Caco-2 (cell line): ENCODE results near the gene BRD2. TPM values are rescaled to one million over a fixed set of nuclear protein-coding genes. Genes with fewer than 3 reads are reported as not detected.
"Not testable (repeated sequence)": the region's sequence is repeated elsewhere in the genome, so short reads cannot be mapped to it uniquely, and the experiment has no call there.

Experiments
- BruUV-seq: library from RNA; stranded (reverse); fragments of 400-500 nt; replicated peaks from 2 replicates; lab custom pipeline; 2021; lab: Mats Ljungman, UMichigan
- CTCF ChIA-PET: fragments of 300-600 bp; sonication (Branson Sonifier 250); formaldehyde crosslinking; loops from one replicate; lab custom pipeline; 2022; ENCODE audit warnings: antibody characterized with exemption; lab: Charles Lee
- POLR2A ChIA-PET: fragments of 300-600 bp; sonication (Branson Sonifier 250); formaldehyde crosslinking; loops from one replicate; lab custom pipeline; 2022; ENCODE audit warnings: antibody characterized with exemption; lab: Charles Lee
- DNase-seq, 2 experiments: peaks; one replicate each; pipeline versions ENCODE4 v3.0.0 to v3.0.0-alpha.2; 2020 to 2022
- H3K27me3 ChIP-seq: replicated peaks from 2 replicates; pipeline ENCODE4 v1.6.0; 2011; ENCODE audit warnings: low read length; ENCODE audit not compliant: control insufficient read depth, insufficient read depth
- H3K36me3 ChIP-seq: 2 replicates; pipeline ENCODE4 v1.5.1; 2011; ENCODE audit warnings: low read length; ENCODE audit not compliant: control insufficient read depth, insufficient read depth
- H3K4me1 ChIP-seq: fragments of 250-450 bp; sonication (Bioruptor Pico); 2 replicates; pipeline ENCODE4 v1.5.1; 2020; ENCODE audit warnings: mild to moderate bottlenecking
- H3K4me3 ChIP-seq: 2 replicates; pipeline ENCODE4 v1.5.1; 2011; ENCODE audit warnings: low read depth, mild to moderate bottlenecking, control low read depth, low read length
- H3K9me3 ChIP-seq: fragments of 250-450 bp; sonication (Bioruptor Pico); 2 replicates; pipeline ENCODE4 v1.5.1; 2020; ENCODE audit warnings: mild to moderate bottlenecking, moderate library complexity
- H3K27ac Mint-ChIP-seq: one replicate; pipeline ENCODE4 v1.8.0; 2022; ENCODE audit warnings: mixed read lengths; ENCODE audit not compliant: unreplicated experiment
- H3K27me3 Mint-ChIP-seq: one replicate; pipeline ENCODE4 v1.8.0; 2022; ENCODE audit warnings: mixed read lengths; ENCODE audit not compliant: insufficient read depth, unreplicated experiment
- H3K36me3 Mint-ChIP-seq: one replicate; pipeline ENCODE4 v1.8.0; 2022; ENCODE audit warnings: mild to moderate bottlenecking, mixed read lengths; ENCODE audit not compliant: insufficient read depth, unreplicated experiment
- H3K4me1 Mint-ChIP-seq: one replicate; pipeline ENCODE4 v1.8.0; 2022; ENCODE audit warnings: low read depth, mixed read lengths; ENCODE audit not compliant: unreplicated experiment
- H3K4me3 Mint-ChIP-seq: one replicate; pipeline ENCODE4 v1.8.0; 2022; ENCODE audit warnings: mild to moderate bottlenecking, moderate library complexity, mixed read lengths; ENCODE audit not compliant: unreplicated experiment
- H3K9me3 Mint-ChIP-seq: one replicate; pipeline ENCODE4 v1.8.0; 2022; ENCODE audit warnings: mixed read lengths; ENCODE audit not compliant: unreplicated experiment
- intact Hi-C: fragments of 100-400 bp; cut with micrococcal nuclease; formaldehyde crosslinking; loops from one replicate; pipeline ENCODE4 v1.10.0; 2022; ENCODE audit not compliant: unreplicated experiment
- total RNA-seq: library from RNA; stranded (reverse); gene quantifications from 2 replicates; pipeline ENCODE4 v1.2.3, GENCODE V29; 2022
- TF ChIP-seq, protein P1 (sequence below), 2 experiments: fragments of 200-600 bp in 1 of 2; IDR thresholded peaks; 1 replicate in 1 of 2; 2 replicates in 1 of 2; pipeline versions ENCODE4 v1.5.1 to v1.8.0; 2011 to 2022; ENCODE audit warnings: antibody characterized with exemption in 1 of 2, control low read depth in 1 of 2, inconsistent platforms in 1 of 2, low read depth in 1 of 2, low read length in 1 of 2, mild to moderate bottlenecking in 1 of 2, moderate library complexity in 1 of 2; ENCODE audit not compliant: insufficient read depth in 1 of 2, severe bottlenecking in 1 of 2, unreplicated experiment in 1 of 2

BRD2 gene
- total RNA-seq, 1 experiment from 2014 or later: 200 TPM

DNA sequence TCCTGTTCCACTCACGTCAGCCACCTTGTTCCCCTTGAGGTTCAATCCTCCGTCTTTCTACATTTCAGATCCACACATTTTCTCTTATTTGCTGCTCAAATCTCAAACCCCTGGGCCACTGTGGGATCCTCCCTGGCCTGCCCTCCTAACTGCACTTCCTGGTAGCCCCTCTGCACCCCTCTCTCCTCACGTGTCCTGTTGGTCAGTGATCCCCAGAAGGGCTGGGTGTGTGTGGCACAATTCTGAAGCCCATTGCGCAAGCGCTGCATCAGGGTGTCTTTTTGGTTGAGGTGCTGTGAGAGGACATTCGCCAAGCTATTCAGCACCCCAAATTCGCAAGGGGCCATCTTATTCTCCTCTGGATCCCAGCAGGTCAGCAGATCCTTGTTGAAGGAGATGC is 29.9 kb upstream of the BRD2 start:
- no peak for DNase-seq
- Histone ChIP-seq H3K4me1 (no peaks in the 10 kb centered on the region), H3K27me3 (no peaks in the 10 kb centered on the region), H3K4me3 (no peak overlapping the region), H3K36me3 (no peaks in the 10 kb centered on the region; the same call in 1 of the 2 replicates), H3K9me3 (no peaks in the 10 kb centered on the region)
- TF ChIP-seq, protein P1, sequence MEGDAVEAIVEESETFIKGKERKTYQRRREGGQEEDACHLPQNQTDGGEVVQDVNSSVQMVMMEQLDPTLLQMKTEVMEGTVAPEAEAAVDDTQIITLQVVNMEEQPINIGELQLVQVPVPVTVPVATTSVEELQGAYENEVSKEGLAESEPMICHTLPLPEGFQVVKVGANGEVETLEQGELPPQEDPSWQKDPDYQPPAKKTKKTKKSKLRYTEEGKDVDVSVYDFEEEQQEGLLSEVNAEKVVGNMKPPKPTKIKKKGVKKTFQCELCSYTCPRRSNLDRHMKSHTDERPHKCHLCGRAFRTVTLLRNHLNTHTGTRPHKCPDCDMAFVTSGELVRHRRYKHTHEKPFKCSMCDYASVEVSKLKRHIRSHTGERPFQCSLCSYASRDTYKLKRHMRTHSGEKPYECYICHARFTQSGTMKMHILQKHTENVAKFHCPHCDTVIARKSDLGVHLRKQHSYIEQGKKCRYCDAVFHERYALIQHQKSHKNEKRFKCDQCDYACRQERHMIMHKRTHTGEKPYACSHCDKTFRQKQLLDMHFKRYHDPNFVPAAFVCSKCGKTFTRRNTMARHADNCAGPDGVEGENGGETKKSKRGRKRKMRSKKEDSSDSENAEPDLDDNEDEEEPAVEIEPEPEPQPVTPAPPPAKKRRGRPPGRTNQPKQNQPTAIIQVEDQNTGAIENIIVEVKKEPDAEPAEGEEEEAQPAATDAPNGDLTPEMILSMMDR (IDR thresholded peaks at IDR 0.05; ENCODE audit: insufficient read depth in 1 of 2, low read depth in 1 of 2, low read length in 1 of 2, severe bottlenecking in 1 of 2, unreplicated experiment in 1 of 2): no peak
- Mint-ChIP-seq H3K27ac (no peak overlapping the region), H3K4me1 (no peaks in the 10 kb centered on the region), H3K4me3 (no peak overlapping the region), H3K9me3 (no peaks in the 10 kb centered on the region), H3K36me3 (no peaks in the 10 kb centered on the region), H3K27me3 (peaks cover 20% of the 10 kb centered on the region)
- no TSS peak for BruUV-seq
- POLR2A ChIA-PET: no interaction called here
- intact Hi-C loops: no loop called here
- CTCF ChIA-PET: no interaction called here

DNA sequence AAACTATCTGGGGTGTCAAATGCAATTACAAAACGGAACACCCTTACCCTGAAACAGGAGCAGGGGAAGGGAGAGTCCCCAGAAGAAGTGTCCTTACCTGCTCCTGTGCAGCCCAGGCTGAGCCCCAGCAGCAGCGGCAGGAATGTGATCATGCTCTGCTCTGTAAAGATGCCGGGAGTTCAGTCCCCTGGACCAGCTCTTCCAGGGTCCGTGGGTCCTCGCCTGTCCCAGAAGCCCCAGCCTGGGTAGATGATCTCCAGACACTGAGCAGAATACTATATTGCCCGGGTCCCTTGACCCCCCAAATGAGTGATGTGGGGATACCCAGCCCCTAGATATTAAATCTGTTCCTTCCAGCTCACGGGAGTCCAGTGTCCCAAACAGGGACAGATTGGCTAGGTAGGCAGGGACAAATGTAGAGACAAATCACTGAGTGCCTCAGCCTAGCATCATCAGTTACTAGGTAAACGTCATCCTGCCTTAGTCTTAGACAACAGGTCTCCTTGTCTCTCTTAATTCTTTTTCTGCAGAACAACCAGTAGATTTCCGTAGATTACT is 27.7 kb upstream of the BRD2 start, which contains the start of gene HLA-DMB:
TSS of gene HLA-DMB (minus strand) at position 373 of the 558 bp plus-strand sequence. CDS start at position 152, 221 bp downstream.
- H3K4me1 Mint-ChIP-seq: no peaks in the 10 kb centered on the region
- H3K36me3 Mint-ChIP-seq: no peaks in the 10 kb centered on the region
- Histone ChIP-seq H3K36me3 (no peaks in the 10 kb centered on the region), H3K4me1 (no peaks in the 10 kb centered on the region), H3K4me3 (no peak within 1 kb of the TSS), H3K9me3 (peaks cover 2% of the 10 kb centered on the region), H3K27me3 (no peaks in the 10 kb centered on the region)
- BruUV-seq: no TSS peak
- peaks cover 19% of the 10 kb centered on the region for H3K27me3 Mint-ChIP-seq
- ChIA-PET POLR2A (interaction anchor here (0.9 kb wide), 1 partner anchor 46 kb away, joined by 5 read pairs; no protein-coding TSS in a partner anchor), CTCF (interaction anchor here (1.1 to 1.5 kb wide), 3 partner anchors 7 to 44 kb away, joined by 4 to 6 read pairs (median 5); partner anchors contain the start of gene HLA-DMA)
- H3K4me3 Mint-ChIP-seq: peak within 1 kb of the TSS; percentile 30
- intact Hi-C loops: no loop called here
- TF ChIP-seq, protein P1 (IDR thresholded peaks at IDR 0.05; ENCODE audit: insufficient read depth in 1 of 2, low read depth in 1 of 2, low read length in 1 of 2, severe bottlenecking in 1 of 2, unreplicated experiment in 1 of 2): no peak
- H3K9me3 Mint-ChIP-seq: no peaks in the 10 kb centered on the region
- H3K27ac Mint-ChIP-seq: no peak within 1 kb of the TSS
- DNase-seq: peak; percentile 40 to 53

DNA sequence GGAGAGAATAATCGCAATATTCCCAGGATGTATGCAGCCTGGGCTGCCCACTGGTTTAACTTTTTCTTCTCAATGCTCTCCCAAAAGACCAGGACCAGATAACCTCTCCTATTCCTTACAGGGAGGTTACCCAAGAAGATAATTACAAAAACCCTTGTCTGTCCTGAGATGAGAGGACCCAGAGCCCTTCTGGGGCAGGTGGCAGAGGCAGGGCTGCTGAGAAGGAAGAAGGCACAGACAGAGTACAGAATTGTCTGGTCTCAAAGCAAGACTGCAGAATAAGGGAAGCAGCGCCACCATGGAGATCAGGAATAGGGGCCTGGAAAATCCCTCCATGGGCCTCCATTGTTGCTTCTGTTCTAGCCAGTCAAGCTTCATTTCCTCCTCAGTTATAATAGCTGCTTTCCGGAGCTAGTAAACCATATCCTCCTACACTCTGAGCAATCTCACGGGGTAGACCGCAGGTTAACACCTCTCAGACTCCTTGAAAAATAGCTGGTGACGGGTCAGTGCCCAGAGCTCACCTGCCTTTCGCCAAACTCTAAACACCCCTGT is 27.1 kb upstream of the BRD2 start:
- TF ChIP-seq, protein P1 (IDR thresholded peaks at IDR 0.05; ENCODE audit: insufficient read depth in 1 of 2, low read depth in 1 of 2, low read length in 1 of 2, severe bottlenecking in 1 of 2, unreplicated experiment in 1 of 2): no peak
- intact Hi-C loops: no loop called here
- Histone ChIP-seq H3K36me3 (no peaks in the 10 kb centered on the region), H3K4me3 (no peak overlapping the region), H3K4me1 (no peaks in the 10 kb centered on the region), H3K27me3 (no peaks in the 10 kb centered on the region), H3K9me3 (peaks cover 7% of the 10 kb centered on the region)
- Mint-ChIP-seq H3K4me1 (no peaks in the 10 kb centered on the region), H3K36me3 (no peaks in the 10 kb centered on the region), H3K9me3 (no peaks in the 10 kb centered on the region), H3K4me3 (peak overlapping the region; percentile 30), H3K27ac (no peak overlapping the region), H3K27me3 (peaks cover 15% of the 10 kb centered on the region)
- CTCF ChIA-PET: interaction anchor here (0.6 to 1.5 kb wide), 4 partner anchors 8 to 43 kb away, joined by 3 to 6 read pairs (median 4); partner anchors contain the start of gene HLA-DMA
- no TSS peak for BruUV-seq
- DNase-seq: no peak
- POLR2A ChIA-PET: interaction anchor here (0.6 kb wide), 2 partner anchors 30 to 73 kb away, joined by 3 to 4 read pairs; no protein-coding TSS in a partner anchor

DNA sequence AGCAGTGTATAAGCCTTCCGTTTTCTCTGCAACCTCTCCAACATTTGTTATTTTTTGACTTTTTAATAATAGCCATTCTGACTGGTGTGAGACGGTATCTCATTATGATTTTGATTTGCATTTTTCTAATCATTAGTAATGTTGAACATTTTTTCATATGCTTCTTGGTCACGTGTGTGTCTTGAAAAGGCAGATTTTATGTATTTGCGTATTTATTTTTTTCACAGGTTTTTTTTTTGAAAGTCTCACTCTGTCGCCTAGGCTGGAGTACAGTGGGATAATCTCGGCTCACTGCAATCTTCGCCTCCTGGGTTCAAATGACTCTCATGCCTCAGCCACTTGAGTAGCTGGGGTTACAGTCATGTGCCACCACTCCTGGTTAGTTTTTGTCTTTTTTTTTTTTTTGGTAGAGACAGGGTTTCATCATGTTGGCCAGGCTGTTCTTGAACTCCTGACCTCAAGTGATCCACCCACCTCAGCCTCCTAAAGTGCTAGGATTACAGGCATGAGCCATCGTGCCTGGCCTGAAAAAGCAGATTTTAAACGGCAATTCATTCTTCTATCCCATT is 25.8 kb upstream of the BRD2 start:
- H3K4me3 Mint-ChIP-seq, H3K27me3 ChIP-seq, H3K36me3 ChIP-seq, DNase-seq, H3K27me3 Mint-ChIP-seq, BruUV-seq, intact Hi-C loops, H3K9me3 ChIP-seq, H3K36me3 Mint-ChIP-seq, POLR2A ChIA-PET, H3K27ac Mint-ChIP-seq, H3K4me1 ChIP-seq, H3K4me1 Mint-ChIP-seq, H3K4me3 ChIP-seq, H3K9me3 Mint-ChIP-seq: not testable (repeated sequence)
- CTCF ChIA-PET: interaction anchor here (0.9 to 1.5 kb wide), 1 partner anchor 9 kb away, joined by 3 to 6 read pairs; no protein-coding TSS in a partner anchor
